ENCODE data around the gene IGSF9.

IGSF9 gene

GRCh38 chr1:159932296-159933285 is 12.8 kb downstream of the IGSF9 start:
- DNase-seq (ENCODE audit: low read depth in 3 of 3) = no peak

GRCh38 chr1:159931795-159932173 is 13.6 kb downstream of the IGSF9 start:
- DNase-seq (ENCODE audit: low read depth in 3 of 3) = no peak

GRCh38 chr1:159931101-159931794 is 14.2 kb downstream of the IGSF9 start:
- no peak for DNase-seq (ENCODE audit: low read depth in 3 of 3)

GRCh38 chr1:159930634-159931033 is 14.8 kb downstream of the IGSF9 start:
- no peak for DNase-seq (ENCODE audit: low read depth in 3 of 3)

GRCh38 chr1:159930216-159930615 is 15.2 kb downstream of the IGSF9 start:
- no peak for DNase-seq (ENCODE audit: low read depth in 3 of 3)

- no peak for DNase-seq (ENCODE audit: low read depth in 3 of 3)
Observed at GRCh38 chr1:159929155-159930051, 16.0 kb downstream of the IGSF9 start.

GRCh38 chr1:159928491-159929050 is 16.8 kb downstream of the IGSF9 start:
- no peak for DNase-seq (ENCODE audit: low read depth in 3 of 3)

- DNase-seq (ENCODE audit: low read depth in 3 of 3) = no peak
Observed at GRCh38 chr1:159927849-159928431, 17.5 kb downstream of the IGSF9 start.

- DNase-seq (ENCODE audit: low read depth in 3 of 3) = no peak
Observed at GRCh38 chr1:159927211-159927848, 18.1 kb downstream of the IGSF9 start.

GRCh38 chr1:159925719-159926078 is 19.7 kb downstream of the IGSF9 start:
- peak in 1 of 3 experiments; percentile 50 for DNase-seq (ENCODE audit: low read depth in 3 of 3)

- DNase-seq (ENCODE audit: low read depth in 3 of 3) = peak; percentile 82 to 89 (median 85)
Observed at GRCh38 chr1:159924791-159925718, 20.4 kb downstream of the IGSF9 start, which contains the start of gene TAGLN2. Gene TAGLN2 (minus strand): TSS chr1:159925507. CDS start chr1:159920509, 4,998 bp downstream.

GRCh38 chr1:159924025-159924790 is 21.2 kb downstream of the IGSF9 start:
- DNase-seq (ENCODE audit: low read depth in 3 of 3) = peak; percentile 23 to 57 (median 24)

GRCh38 chr1:159923203-159924024 is 22.0 kb downstream of the IGSF9 start:
- peak; percentile 50 to 69 (median 63) for DNase-seq (ENCODE audit: low read depth in 3 of 3)

- no peak for DNase-seq (ENCODE audit: low read depth in 3 of 3)
Observed at GRCh38 chr1:159922511-159923202, 22.8 kb downstream of the IGSF9 start.

- no peak for DNase-seq (ENCODE audit: low read depth in 3 of 3)
Observed at GRCh38 chr1:159921700-159922504, 23.5 kb downstream of the IGSF9 start.

GRCh38 chr1:159921251-159921650 is 24.2 kb downstream of the IGSF9 start:
- no peak for DNase-seq (ENCODE audit: low read depth in 3 of 3)
